ENCODE results near the gene BPGM.

Gene BPGM

DNA sequence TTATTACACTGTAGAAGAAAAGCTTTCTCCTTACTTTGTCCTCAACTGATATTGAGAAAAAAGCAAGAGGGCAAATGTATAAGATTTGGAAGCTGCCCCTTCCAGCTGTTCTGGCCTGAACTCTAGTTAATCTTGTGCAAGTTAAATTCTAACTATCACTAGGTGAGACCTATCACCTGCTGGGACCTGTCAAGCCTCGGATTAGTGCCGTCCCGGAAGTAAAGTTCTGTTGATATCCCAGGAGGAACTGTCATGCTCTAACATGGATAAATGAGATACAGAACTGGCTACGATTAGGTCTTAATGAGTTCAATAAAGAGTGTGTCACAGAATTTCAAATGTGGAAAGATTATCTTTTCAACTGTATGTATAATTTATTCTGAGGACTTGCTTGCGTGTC, 1.2 kb upstream of the BPGM start:
- Histone ChIP-seq H3K27ac (ENCODE audit: insufficient read depth, low read depth, low read length, poor library complexity, severe bottlenecking) (no peak overlapping the region), H3K27me3 (ENCODE audit: control insufficient read depth, insufficient read depth, low read length, poor library complexity, severe bottlenecking) (no peaks in the 10 kb centered on the region), H3K4me1 (ENCODE audit: control insufficient read depth, insufficient read depth, low read length) (peaks cover 6% of the 10 kb centered on the region), H3K4me3 (ENCODE audit: insufficient read depth, low read depth, low read length) (peak overlapping the region; percentile 61), H3K9me3 (ENCODE audit: control insufficient read depth, low read length) (no peaks in the 10 kb centered on the region), H3K36me3 (ENCODE audit: control insufficient read depth, insufficient read depth, low read length) (no peaks in the 10 kb centered on the region)
- 83 to 86% methylated on average over 5 of the region's 5 CpGs for WGBS, 2 experiments

DNA sequence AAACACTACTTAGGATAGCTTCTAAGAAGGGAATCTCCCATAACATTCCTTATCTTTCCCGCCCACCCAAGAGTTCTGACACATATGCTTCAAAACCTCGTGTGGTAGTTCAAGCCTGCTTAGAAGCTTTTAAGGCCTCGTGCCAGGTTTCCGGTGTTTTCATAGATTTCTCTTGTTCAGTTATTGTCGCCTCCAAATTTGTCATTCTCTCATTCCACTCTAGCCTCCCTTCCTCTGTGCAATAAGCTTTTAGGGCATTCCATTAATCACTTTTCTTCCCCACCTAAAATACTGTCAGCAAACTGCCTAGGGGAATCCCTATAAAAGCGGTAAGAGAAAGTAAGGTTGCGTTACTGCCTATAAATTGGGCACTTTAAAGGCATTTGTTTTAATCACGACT, 718 bp upstream of the BPGM start:
- Histone ChIP-seq H3K27me3 (ENCODE audit: control insufficient read depth, insufficient read depth, low read length, poor library complexity, severe bottlenecking) (no peaks in the 10 kb centered on the region), H3K9me3 (ENCODE audit: control insufficient read depth, low read length) (no peaks in the 10 kb centered on the region), H3K27ac (ENCODE audit: insufficient read depth, low read depth, low read length, poor library complexity, severe bottlenecking) (no peak overlapping the region), H3K36me3 (ENCODE audit: control insufficient read depth, insufficient read depth, low read length) (no peaks in the 10 kb centered on the region), H3K4me1 (ENCODE audit: control insufficient read depth, insufficient read depth, low read length) (peaks cover 6% of the 10 kb centered on the region), H3K4me3 (ENCODE audit: insufficient read depth, low read depth, low read length) (peak overlapping the region; percentile 61)
- 22% methylated on average over 8 of the region's 8 CpGs for WGBS, 2 experiments

DNA sequence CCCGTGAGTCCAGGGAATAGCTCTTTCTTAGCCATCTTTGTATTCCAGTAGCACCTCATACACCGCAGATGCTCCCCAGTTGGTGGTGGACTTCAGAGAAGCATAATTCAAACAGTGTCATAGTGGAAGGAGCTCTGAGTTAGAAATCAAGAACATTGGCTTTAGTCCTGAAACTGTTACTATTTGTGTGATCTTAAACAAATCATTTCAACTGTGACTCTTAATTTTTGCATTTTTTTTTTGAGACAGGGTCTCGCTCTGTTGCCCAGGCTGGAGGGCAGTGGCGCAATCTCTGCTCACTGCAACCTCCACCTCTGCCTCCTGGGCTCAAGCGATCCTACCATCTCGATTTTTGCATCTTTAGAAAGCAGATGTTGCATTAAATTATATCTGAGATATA, 1.8 kb downstream of the BPGM start:
- H3K4me3 ChIP-seq (ENCODE audit: insufficient read depth, low read depth, low read length): no peak overlapping the region
- H3K9me3 ChIP-seq (ENCODE audit: control insufficient read depth, low read length): no peaks in the 10 kb centered on the region
- H3K27ac ChIP-seq (ENCODE audit: insufficient read depth, low read depth, low read length, poor library complexity, severe bottlenecking): no peak overlapping the region
- H3K27me3 ChIP-seq (ENCODE audit: control insufficient read depth, insufficient read depth, low read length, poor library complexity, severe bottlenecking): no peaks in the 10 kb centered on the region
- peaks cover 6% of the 10 kb centered on the region for H3K4me1 ChIP-seq (ENCODE audit: control insufficient read depth, insufficient read depth, low read length)
- WGBS, 2 experiments: 91 to 95% methylated on average over 4 to 6 of the region's 6 CpGs
- H3K36me3 ChIP-seq (ENCODE audit: control insufficient read depth, insufficient read depth, low read length): no peaks in the 10 kb centered on the region

DNA sequence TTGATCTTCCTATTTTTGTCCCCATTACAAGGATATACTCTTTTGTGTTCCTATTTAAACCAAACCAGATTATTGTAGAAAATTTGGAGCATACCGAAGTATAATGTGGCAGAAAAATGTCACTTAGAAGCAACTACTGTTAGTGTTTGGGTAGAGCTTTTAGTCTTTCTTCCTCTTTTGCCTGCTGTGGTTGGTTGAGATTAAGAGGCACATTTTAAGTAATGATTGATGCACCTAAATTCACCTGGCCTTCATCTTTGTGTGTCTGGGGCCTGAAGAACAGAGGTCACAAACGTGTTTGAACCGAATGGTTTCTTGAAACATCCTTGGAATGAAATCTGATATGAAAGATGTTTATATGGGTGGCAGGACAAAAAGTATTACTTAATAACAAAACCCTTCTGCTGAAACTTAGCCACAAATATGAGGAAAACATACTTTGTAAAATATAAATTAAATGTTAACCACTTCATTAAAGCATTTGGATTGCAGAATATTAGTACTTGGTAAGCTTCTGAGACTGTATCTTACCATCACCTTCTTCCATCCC, 2.6 kb downstream of the BPGM start:
- 91 to 95% methylated on average over 3 of the region's 3 CpGs for WGBS, 2 experiments
- Histone ChIP-seq H3K27ac (ENCODE audit: insufficient read depth, low read depth, low read length, poor library complexity, severe bottlenecking) (no peak overlapping the region), H3K27me3 (ENCODE audit: control insufficient read depth, insufficient read depth, low read length, poor library complexity, severe bottlenecking) (no peaks in the 10 kb centered on the region), H3K36me3 (ENCODE audit: control insufficient read depth, insufficient read depth, low read length) (no peaks in the 10 kb centered on the region), H3K4me3 (ENCODE audit: insufficient read depth, low read depth, low read length) (no peak overlapping the region), H3K4me1 (ENCODE audit: control insufficient read depth, insufficient read depth, low read length) (peaks cover 6% of the 10 kb centered on the region), H3K9me3 (ENCODE audit: control insufficient read depth, low read length) (no peaks in the 10 kb centered on the region)

DNA sequence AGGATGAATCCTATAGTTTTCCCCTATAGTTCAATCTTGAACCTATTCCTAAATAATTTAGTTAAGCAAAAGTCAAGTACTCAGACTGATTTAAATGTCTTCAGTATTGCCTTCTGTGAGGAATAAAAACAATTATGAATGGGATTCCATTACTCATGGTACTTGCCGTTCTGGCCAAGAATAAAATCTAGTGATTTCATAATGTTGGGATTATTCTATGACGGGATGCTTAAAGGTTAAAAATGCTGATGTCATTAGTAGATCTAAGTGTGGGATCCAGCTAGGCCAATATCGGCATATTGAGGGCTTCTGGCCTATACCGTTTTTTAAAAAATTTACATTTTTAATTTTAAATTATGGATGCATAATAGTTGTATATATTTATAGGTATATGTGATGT, 5.3 kb downstream of the BPGM start:
- H3K4me3 ChIP-seq (ENCODE audit: insufficient read depth, low read depth, low read length): no peak overlapping the region
- H3K27me3 ChIP-seq (ENCODE audit: control insufficient read depth, insufficient read depth, low read length, poor library complexity, severe bottlenecking): no peaks in the 10 kb centered on the region
- H3K4me1 ChIP-seq (ENCODE audit: control insufficient read depth, insufficient read depth, low read length): no peaks in the 10 kb centered on the region
- WGBS, 2 experiments: 98 to 100% methylated on average over 3 of the region's 4 CpGs
- no peak overlapping the region for H3K27ac ChIP-seq (ENCODE audit: insufficient read depth, low read depth, low read length, poor library complexity, severe bottlenecking)
- H3K9me3 ChIP-seq (ENCODE audit: control insufficient read depth, low read length): no peaks in the 10 kb centered on the region
- no peaks in the 10 kb centered on the region for H3K36me3 ChIP-seq (ENCODE audit: control insufficient read depth, insufficient read depth, low read length)

DNA sequence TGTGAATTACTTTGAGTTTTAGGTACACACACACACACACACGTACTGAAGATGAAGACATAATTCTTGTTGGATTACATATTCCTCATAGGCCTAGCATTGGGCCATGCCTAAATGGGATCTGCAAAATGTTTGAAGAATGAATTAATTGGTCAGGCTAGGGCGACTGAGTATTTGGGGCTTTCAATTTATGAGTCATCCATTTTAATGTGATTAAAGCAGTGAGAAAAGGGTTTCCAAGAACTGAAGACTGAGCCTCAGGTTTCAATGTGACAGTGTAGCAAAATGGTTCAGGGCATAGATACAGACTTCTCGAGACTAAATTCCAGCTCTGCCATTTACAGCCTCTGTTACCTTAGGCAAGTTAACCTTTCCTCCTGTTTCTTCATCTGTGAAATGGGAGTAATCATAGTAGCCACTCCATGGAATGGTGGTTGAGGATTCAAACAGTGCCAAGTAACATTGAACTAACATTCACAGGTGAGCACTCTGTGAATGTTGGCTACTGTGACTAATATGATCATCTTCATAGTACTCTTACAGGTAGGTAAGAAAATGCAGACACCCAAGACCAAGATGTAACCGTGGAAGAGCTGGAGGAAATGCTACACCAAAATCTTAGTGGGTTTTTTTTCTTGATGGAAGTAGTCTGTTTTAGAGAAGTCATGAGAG, 7.6 kb downstream of the BPGM start:
- 49 to 61% methylated on average over 3 to 4 of the region's 4 CpGs for WGBS, 2 experiments
- H3K27ac ChIP-seq (ENCODE audit: insufficient read depth, low read depth, low read length, poor library complexity, severe bottlenecking): no peak overlapping the region
- no peaks in the 10 kb centered on the region for H3K4me1 ChIP-seq (ENCODE audit: control insufficient read depth, insufficient read depth, low read length)

DNA sequence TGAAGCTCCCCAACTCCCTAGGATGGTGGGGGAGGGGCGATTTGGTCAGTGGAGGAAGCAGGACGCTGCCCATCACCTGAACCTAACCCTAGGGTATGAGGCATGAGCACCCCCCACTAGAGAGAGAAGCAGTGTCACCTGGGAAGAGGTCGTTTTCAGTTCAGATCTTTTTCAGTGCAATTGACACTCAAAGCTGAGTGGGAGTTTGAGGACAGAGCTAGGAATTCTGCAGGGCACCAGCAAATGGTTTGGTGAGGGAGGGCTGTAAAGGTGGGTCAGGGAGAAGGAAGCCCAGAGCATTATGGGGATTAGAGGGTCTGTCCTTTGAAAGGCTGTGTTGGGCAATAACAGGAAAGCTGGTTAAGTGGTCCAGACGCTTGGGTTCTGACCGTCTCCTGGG, 10.9 kb downstream of the BPGM start:
- H3K36me3 ChIP-seq (ENCODE audit: control insufficient read depth, insufficient read depth, low read length): no peaks in the 10 kb centered on the region
- H3K27me3 ChIP-seq (ENCODE audit: control insufficient read depth, insufficient read depth, low read length, poor library complexity, severe bottlenecking): no peaks in the 10 kb centered on the region
- H3K4me1 ChIP-seq (ENCODE audit: control insufficient read depth, insufficient read depth, low read length): no peaks in the 10 kb centered on the region
- no peak overlapping the region for H3K27ac ChIP-seq (ENCODE audit: insufficient read depth, low read depth, low read length, poor library complexity, severe bottlenecking)
- no peak overlapping the region for H3K4me3 ChIP-seq (ENCODE audit: insufficient read depth, low read depth, low read length)
- no peaks in the 10 kb centered on the region for H3K9me3 ChIP-seq (ENCODE audit: control insufficient read depth, low read length)
- WGBS, 2 experiments: 85 to 86% methylated on average over 5 of the region's 5 CpGs

More for the DNA sequence above, 7.6 kb downstream of the BPGM start:
- Histone ChIP-seq H3K27me3 (ENCODE audit: control insufficient read depth, insufficient read depth, low read length, poor library complexity, severe bottlenecking) (no peaks in the 10 kb centered on the region), H3K36me3 (ENCODE audit: control insufficient read depth, insufficient read depth, low read length) (no peaks in the 10 kb centered on the region), H3K4me3 (ENCODE audit: insufficient read depth, low read depth, low read length) (no peak overlapping the region), H3K9me3 (ENCODE audit: control insufficient read depth, low read length) (no peaks in the 10 kb centered on the region)

DNA sequence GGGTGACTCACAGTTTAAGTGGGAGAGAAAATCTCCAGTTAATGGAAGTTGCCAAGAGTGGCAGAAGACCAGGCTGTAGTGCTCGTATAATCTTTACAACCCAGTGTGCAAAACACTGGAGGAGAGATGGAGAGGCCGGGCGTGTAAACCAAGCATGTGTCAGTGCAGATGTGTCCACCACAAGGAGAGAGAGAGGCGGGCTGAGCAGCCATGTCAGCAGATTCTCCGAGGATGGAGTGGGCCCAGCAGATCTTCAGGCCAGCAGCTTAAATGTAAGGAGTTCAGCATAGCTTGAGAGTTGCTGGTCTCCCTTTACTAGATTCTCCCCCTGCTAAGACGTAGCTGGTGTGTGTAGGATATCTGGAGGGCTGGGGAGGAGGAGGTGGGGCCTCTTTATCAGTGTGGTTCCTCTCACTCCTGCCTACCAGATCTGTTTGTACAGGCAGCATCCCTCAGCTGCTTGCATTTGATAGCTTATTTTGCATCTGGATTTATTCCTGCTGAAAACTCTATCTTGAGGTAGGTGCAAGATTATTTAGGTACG, 13.7 kb downstream of the BPGM start:
- Histone ChIP-seq H3K4me1 (ENCODE audit: control insufficient read depth, insufficient read depth, low read length) (no peaks in the 10 kb centered on the region), H3K27ac (ENCODE audit: insufficient read depth, low read depth, low read length, poor library complexity, severe bottlenecking) (no peak overlapping the region), H3K27me3 (ENCODE audit: control insufficient read depth, insufficient read depth, low read length, poor library complexity, severe bottlenecking) (no peaks in the 10 kb centered on the region), H3K4me3 (ENCODE audit: insufficient read depth, low read depth, low read length) (no peak overlapping the region), H3K9me3 (ENCODE audit: control insufficient read depth, low read length) (no peaks in the 10 kb centered on the region), H3K36me3 (ENCODE audit: control insufficient read depth, insufficient read depth, low read length) (no peaks in the 10 kb centered on the region)
- WGBS, 2 experiments: 89 to 92% methylated on average over 6 to 7 of the region's 7 CpGs

DNA sequence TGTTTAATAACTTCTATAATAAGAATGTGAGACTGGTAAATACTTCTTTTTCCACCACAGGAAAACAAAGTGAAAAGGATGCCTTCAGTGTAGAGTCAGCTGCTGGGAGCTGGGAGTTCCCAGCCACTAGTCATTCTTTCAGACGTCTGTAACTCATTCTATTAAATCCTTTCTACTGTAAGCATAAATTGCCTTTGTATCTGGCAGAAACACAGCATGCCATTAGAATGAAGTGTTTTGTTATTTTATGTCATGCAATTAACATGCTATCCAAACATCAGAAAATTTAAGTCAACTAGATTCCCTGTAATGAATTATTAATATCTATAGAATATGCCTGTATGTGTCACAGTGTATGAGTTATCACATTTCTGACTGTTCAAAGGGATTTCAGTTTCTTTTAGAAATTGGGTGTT, 14.3 kb downstream of the BPGM start:
- WGBS, 2 experiments: 100% methylated on average over 1 of the region's 1 CpG
- no peaks in the 10 kb centered on the region for H3K9me3 ChIP-seq (ENCODE audit: control insufficient read depth, low read length)
- H3K36me3 ChIP-seq (ENCODE audit: control insufficient read depth, insufficient read depth, low read length): no peaks in the 10 kb centered on the region
- no peaks in the 10 kb centered on the region for H3K27me3 ChIP-seq (ENCODE audit: control insufficient read depth, insufficient read depth, low read length, poor library complexity, severe bottlenecking)
- no peak overlapping the region for H3K4me3 ChIP-seq (ENCODE audit: insufficient read depth, low read depth, low read length)
- H3K4me1 ChIP-seq (ENCODE audit: control insufficient read depth, insufficient read depth, low read length): no peaks in the 10 kb centered on the region
- H3K27ac ChIP-seq (ENCODE audit: insufficient read depth, low read depth, low read length, poor library complexity, severe bottlenecking): no peak overlapping the region

DNA sequence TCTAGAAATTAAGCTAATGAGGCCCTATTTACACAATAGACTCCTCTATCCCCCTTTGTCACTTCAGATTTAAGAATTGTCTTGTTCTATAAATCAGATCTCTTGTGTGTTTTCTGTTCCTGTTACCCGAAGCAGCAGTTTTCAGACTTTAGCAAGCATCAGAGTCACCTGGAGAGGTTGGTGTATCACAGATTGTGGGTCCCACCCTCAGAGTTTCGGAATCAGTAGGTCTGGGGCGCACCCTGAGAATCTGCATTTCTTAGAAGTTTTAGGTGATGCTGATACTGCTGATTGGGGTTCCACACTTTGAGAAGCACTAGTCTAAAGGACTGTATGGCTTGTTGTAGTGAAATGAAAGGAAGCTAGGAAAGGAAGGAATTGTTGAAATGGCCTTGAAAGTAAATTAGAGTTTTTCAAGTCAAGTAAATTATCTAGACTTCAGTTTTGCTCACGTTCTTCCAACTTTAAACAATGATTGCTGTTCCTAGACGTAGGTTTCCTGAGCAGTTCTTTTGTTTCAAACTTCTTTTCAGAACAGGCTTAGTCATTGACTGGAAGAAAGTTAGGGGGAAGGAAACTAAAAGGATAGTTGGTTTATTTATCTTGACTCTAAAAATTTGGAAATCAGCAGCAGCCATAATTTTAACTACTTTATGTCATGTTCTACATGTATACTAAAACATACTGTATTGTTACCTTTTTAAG, 15.7 kb downstream of the BPGM start:
- no peak overlapping the region for H3K4me3 ChIP-seq (ENCODE audit: insufficient read depth, low read depth, low read length)
- no peaks in the 10 kb centered on the region for H3K36me3 ChIP-seq (ENCODE audit: control insufficient read depth, insufficient read depth, low read length)
- no peaks in the 10 kb centered on the region for H3K27me3 ChIP-seq (ENCODE audit: control insufficient read depth, insufficient read depth, low read length, poor library complexity, severe bottlenecking)
- H3K9me3 ChIP-seq (ENCODE audit: control insufficient read depth, low read length): no peaks in the 10 kb centered on the region
- H3K4me1 ChIP-seq (ENCODE audit: control insufficient read depth, insufficient read depth, low read length): no peaks in the 10 kb centered on the region
- WGBS, 2 experiments: 75 to 76% methylated on average over 5 of the region's 5 CpGs
- no peak overlapping the region for H3K27ac ChIP-seq (ENCODE audit: insufficient read depth, low read depth, low read length, poor library complexity, severe bottlenecking)

All from ectodermal cell (in vitro differentiated cells).